WERI-Rb-1 (cell line): ENCODE data around the gene DCK.

Experiments used
- DNase-seq: peaks from one replicate; pipeline ENCODE4 v3.0.0-alpha.2; 2020
- H3K27ac ChIP-seq: fragments of 250-450 bp; sonication (Bioruptor Pico); 2 replicates; pipeline ENCODE4 v1.5.1; 2020; ENCODE audit warnings: mild to moderate bottlenecking, moderate library complexity
- H3K27me3 ChIP-seq: fragments of 250-450 bp; sonication (Bioruptor Pico); 2 replicates; pipeline ENCODE4 v1.5.1; 2021; ENCODE audit warnings: mild to moderate bottlenecking, low read depth, moderate library complexity; ENCODE audit not compliant: insufficient read depth, severe bottlenecking
- H3K36me3 ChIP-seq: fragments of 250-450 bp; sonication (Bioruptor Pico); 2 replicates; pipeline ENCODE4 v1.5.1; 2020; ENCODE audit warnings: mild to moderate bottlenecking, moderate library complexity
- H3K4me3 ChIP-seq: 2 replicates; pipeline ENCODE4 v1.5.1; 2011; ENCODE audit warnings: low read depth, mild to moderate bottlenecking, control low read depth, low read length
- H3K9me3 ChIP-seq: fragments of 250-450 bp; sonication (Bioruptor Pico); 2 replicates; pipeline ENCODE4 v1.5.1; 2021; ENCODE audit warnings: mild to moderate bottlenecking, moderate library complexity; ENCODE audit not compliant: severe bottlenecking
- TF ChIP-seq, protein P1 (sequence below): IDR thresholded peaks from 2 replicates; pipeline ENCODE4 v1.5.1; 2011; ENCODE audit warnings: low read depth, mild to moderate bottlenecking, control low read depth, inconsistent platforms, low read length

Gene DCK

DNA sequence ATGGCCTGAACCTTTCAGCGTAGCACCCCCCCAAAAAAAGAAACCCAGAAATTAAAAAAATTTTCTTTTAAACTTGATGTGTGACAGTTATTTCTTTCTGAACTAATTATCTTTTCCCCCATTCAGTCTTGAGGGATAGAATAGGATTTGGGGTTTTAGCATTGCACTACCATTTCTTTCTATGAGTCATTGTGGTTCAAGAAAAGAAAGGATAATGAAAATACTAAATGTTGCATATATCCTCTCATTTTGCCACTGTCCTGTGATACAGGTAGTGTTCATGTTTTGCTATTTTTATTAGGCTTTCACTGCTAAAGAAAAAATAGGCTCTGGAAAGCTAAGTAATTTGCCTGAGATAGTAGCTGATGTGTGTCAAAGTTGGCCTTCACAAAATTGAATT, 39.4 kb upstream of the DCK start:
- no peaks in the 10 kb centered on the region for H3K27me3 ChIP-seq
- no peak overlapping the region for H3K27ac ChIP-seq
- no peaks in the 10 kb centered on the region for H3K36me3 ChIP-seq
- DNase-seq = no peak
- H3K9me3 ChIP-seq = no peaks in the 10 kb centered on the region
- TF ChIP-seq, protein P1, sequence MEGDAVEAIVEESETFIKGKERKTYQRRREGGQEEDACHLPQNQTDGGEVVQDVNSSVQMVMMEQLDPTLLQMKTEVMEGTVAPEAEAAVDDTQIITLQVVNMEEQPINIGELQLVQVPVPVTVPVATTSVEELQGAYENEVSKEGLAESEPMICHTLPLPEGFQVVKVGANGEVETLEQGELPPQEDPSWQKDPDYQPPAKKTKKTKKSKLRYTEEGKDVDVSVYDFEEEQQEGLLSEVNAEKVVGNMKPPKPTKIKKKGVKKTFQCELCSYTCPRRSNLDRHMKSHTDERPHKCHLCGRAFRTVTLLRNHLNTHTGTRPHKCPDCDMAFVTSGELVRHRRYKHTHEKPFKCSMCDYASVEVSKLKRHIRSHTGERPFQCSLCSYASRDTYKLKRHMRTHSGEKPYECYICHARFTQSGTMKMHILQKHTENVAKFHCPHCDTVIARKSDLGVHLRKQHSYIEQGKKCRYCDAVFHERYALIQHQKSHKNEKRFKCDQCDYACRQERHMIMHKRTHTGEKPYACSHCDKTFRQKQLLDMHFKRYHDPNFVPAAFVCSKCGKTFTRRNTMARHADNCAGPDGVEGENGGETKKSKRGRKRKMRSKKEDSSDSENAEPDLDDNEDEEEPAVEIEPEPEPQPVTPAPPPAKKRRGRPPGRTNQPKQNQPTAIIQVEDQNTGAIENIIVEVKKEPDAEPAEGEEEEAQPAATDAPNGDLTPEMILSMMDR = no peak
- H3K4me3 ChIP-seq = no peak overlapping the region

DNA sequence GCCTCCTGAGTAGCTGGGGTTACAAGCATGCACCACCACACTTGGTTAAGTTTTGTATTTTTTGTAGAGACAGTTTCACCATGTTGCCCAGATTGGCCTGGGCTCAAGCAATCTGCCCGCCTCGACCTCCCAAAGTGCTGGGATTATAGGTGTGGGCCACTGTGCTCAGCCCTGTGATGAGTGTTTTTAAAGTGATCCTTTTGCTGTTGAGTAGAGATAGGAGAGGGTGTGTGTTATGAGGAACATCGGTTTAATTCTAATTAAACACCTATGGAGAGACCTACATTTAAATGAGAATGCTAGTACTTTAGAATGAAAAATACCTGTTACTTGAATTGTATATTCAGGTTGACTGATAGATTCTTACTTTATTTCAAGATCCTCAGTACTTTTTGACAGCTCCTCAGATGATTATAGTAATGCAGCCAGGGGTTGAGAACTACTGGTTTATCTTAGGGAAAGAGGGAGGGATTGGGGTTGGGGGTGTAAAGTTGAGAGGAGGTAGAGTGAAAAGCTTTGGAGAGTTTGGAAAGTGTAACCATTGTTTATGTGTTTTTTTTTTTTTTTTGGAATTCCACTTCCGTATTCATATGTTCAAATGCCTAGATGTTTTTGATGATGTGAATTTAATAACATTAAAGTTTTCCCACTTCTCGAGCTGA, 36.8 kb upstream of the DCK start:
- Histone ChIP-seq H3K9me3 (no peaks in the 10 kb centered on the region), H3K27me3 (no peaks in the 10 kb centered on the region), H3K36me3 (peaks cover 3% of the 10 kb centered on the region), H3K27ac (no peak overlapping the region), H3K4me3 (no peak overlapping the region)
- TF ChIP-seq, protein P1 = no peak
- DNase-seq = no peak

DNA sequence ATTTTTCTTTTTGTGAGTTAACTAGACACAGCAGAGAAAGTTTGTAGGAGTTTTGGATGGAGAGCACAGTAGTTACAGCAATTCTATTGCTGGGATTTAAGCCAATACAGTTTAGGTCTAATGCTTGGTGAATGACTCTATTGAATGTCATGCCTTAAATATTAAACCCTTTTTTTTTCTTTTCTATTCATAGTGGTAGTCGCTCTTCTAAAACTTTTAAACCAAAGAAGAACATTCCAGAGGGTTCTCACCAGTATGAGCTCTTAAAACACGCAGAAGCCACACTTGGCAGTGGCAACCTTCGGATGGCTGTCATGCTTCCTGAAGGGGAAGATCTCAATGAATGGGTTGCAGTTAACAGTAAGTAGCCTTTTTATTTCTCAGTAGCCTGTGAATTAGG, 34.8 kb upstream of the DCK start:
- no peak overlapping the region for H3K27ac ChIP-seq
- no peaks in the 10 kb centered on the region for H3K9me3 ChIP-seq
- peaks cover 3% of the 10 kb centered on the region for H3K36me3 ChIP-seq
- no peaks in the 10 kb centered on the region for H3K27me3 ChIP-seq
- TF ChIP-seq, protein P1 = no peak
- DNase-seq = no peak
- no peak overlapping the region for H3K4me3 ChIP-seq

DNA sequence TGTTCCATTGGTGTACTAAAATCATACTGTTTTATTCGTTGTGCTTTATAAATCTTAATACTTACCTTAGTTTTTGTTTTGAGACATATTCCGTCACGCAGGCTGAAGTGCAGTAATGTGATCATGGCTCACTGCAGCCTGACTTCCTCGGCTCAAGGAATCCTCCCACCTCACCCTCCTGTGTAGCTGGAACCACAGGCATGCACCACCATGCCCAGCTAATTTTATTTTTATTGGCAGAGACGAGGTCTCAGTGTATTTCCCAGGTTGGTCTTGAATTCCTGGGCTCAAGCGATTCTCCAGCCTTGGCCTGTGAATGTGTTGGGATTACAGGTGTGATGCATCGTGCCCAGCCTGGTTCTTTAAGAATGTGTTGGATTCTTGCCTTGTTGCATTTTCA, 24.4 kb upstream of the DCK start:
- Histone ChIP-seq H3K9me3 (no peaks in the 10 kb centered on the region), H3K27me3 (no peaks in the 10 kb centered on the region), H3K27ac (no peak overlapping the region), H3K4me3 (no peak overlapping the region), H3K36me3 (no peaks in the 10 kb centered on the region; the same call in none of the 2 replicates)
- DNase-seq = no peak
- TF ChIP-seq, protein P1 = no peak

DNA sequence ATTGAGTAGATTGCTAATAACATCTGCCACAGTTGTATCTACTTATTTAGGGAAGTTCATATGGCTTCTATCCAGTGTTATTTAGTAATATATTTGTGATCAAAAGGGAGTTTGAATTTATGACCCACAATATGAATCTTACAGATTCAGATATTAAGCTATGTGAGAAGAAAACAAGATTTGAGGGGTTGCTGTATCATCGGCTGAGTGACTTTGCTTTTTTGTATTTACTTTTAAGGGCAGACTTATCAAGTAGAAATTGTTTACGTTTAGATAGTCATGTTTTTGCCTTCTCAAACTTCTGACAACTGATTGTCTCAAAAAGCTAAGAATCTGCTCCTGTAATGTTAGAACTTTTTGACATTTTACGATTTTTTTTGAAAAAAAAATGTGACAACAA, 17.2 kb upstream of the DCK start:
- H3K36me3 ChIP-seq = peaks cover 3% of the 10 kb centered on the region
- TF ChIP-seq, protein P1 = no peak

DNA sequence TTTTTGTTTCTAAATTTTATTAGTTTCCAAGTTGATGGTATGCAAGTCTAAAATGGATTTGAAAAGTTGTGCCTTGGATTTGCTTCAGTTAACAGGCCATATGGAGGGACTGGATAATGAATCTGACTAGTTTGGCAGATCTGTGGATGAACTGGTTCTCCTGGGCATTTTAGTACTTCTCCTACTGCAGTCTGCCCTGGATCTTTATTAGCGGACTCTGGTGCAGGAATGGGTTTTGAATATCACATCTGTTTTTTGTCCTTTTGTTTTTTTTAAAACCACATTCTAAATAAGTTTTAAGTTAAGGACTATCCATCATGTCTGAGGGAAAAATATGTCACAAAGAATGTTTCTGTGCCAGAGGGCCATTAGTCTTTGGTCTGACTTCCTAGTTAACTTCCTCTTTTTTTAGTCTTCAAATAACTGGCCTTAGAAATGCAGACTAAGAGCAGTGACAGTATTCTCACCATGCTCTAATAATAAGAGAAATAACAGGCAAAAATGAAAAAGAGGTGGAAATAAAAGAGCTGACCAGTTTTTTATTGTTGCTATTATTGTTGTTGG, 13.9 kb upstream of the DCK start:
- H3K9me3 ChIP-seq = no peaks in the 10 kb centered on the region
- DNase-seq = no peak

More for the DNA sequence above, 17.2 kb upstream of the DCK start:
- Histone ChIP-seq H3K9me3 (no peaks in the 10 kb centered on the region), H3K4me3 (no peak overlapping the region), H3K27ac (no peak overlapping the region), H3K27me3 (no peaks in the 10 kb centered on the region)
- no peak for DNase-seq

More for the DNA sequence above, 13.9 kb upstream of the DCK start:
- Histone ChIP-seq H3K4me3 (no peak overlapping the region), H3K27ac (no peak overlapping the region), H3K27me3 (no peaks in the 10 kb centered on the region), H3K36me3 (peaks cover 3% of the 10 kb centered on the region)
- TF ChIP-seq, protein P1 = no peak
